ENCODE results near the gene HOXC10.

Gene HOXC10

GRCh38 chr12:53969588-53970259 lies 15.2 kb upstream of the HOXC10 start:
- Histone ChIP-seq H3K9me3 (ENCODE audit: insufficient read depth, low read length) (no peaks in the 10 kb centered on the region), H3K4me3 (ENCODE audit: low read length) (no peak overlapping the region), H2AFZ (ENCODE audit: low read depth, low read length) (no peak overlapping the region), H4K20me1 (ENCODE audit: insufficient read depth, low read length) (no peaks in the 10 kb centered on the region), H3K9ac (ENCODE audit: low read length) (no peak overlapping the region), H3K36me3 (replicated peaks; ENCODE audit: low read depth, low read length) (no peaks in the 10 kb centered on the region), H3K79me2 (ENCODE audit: low read length) (no peaks in the 10 kb centered on the region), H3K4me2 (ENCODE audit: low read length) (no peak overlapping the region), H3K27me3 (ENCODE audit: low read depth, low read length) (peaks cover 25% of the 10 kb centered on the region), H3K27ac (ENCODE audit: low read length) (no peak overlapping the region), H3K4me1 (ENCODE audit: low read length) (no peaks in the 10 kb centered on the region; the same call in 1 of the 2 replicates)
- TF ChIP-seq CTCF (IDR thresholded peaks at IDR 0.05; ENCODE audit: low read depth, low read length) (no peak), EZH2phosphoT487 (IDR thresholded peaks at IDR 0.05; ENCODE audit: low read depth) (no peak)

GRCh38 chr12:53970451-53970850 lies 14.5 kb upstream of the HOXC10 start:
- no peak for TF ChIP-seq CTCF (IDR thresholded peaks at IDR 0.05; ENCODE audit: low read depth, low read length)
- no peak for TF ChIP-seq EZH2phosphoT487 (IDR thresholded peaks at IDR 0.05; ENCODE audit: low read depth)
- Histone ChIP-seq H3K4me2 (ENCODE audit: low read length) (no peak overlapping the region), H2AFZ (ENCODE audit: low read depth, low read length) (no peak overlapping the region), H3K9ac (ENCODE audit: low read length) (no peak overlapping the region), H3K4me3 (ENCODE audit: low read length) (no peak overlapping the region), H3K27me3 (ENCODE audit: low read depth, low read length) (peaks cover 17% of the 10 kb centered on the region), H3K9me3 (ENCODE audit: insufficient read depth, low read length) (no peaks in the 10 kb centered on the region), H3K79me2 (ENCODE audit: low read length) (no peaks in the 10 kb centered on the region), H3K36me3 (replicated peaks; ENCODE audit: low read depth, low read length) (no peaks in the 10 kb centered on the region), H3K4me1 (ENCODE audit: low read length) (no peaks in the 10 kb centered on the region), H3K27ac (ENCODE audit: low read length) (no peak overlapping the region), H4K20me1 (ENCODE audit: insufficient read depth, low read length) (no peaks in the 10 kb centered on the region)

- no peaks in the 10 kb centered on the region for H3K9me3 ChIP-seq (ENCODE audit: insufficient read depth, low read length)
- no peak overlapping the region for H3K9ac ChIP-seq (ENCODE audit: low read length)
- H4K20me1 ChIP-seq (ENCODE audit: insufficient read depth, low read length) = no peaks in the 10 kb centered on the region
- no peaks in the 10 kb centered on the region for H3K4me1 ChIP-seq (ENCODE audit: low read length)
- H3K36me3 ChIP-seq (replicated peaks; ENCODE audit: low read depth, low read length) = no peaks in the 10 kb centered on the region
- H3K79me2 ChIP-seq (ENCODE audit: low read length) = no peaks in the 10 kb centered on the region
- H3K27ac ChIP-seq (ENCODE audit: low read length) = no peak overlapping the region
- H3K27me3 ChIP-seq (ENCODE audit: low read depth, low read length) = peaks cover 16% of the 10 kb centered on the region; the same call in 1 of the 2 replicates
- no peak for TF ChIP-seq CTCF (IDR thresholded peaks at IDR 0.05; ENCODE audit: low read depth, low read length)
- TF ChIP-seq EZH2phosphoT487 (IDR thresholded peaks at IDR 0.05; ENCODE audit: low read depth) = no peak
- H3K4me3 ChIP-seq (ENCODE audit: low read length) = no peak overlapping the region
- H2AFZ ChIP-seq (ENCODE audit: low read depth, low read length) = no peak overlapping the region
- H3K4me2 ChIP-seq (ENCODE audit: low read length) = no peak overlapping the region
These were observed 13.8 kb upstream of the HOXC10 start for GRCh38 chr12:53971129-53971528.

GRCh38 chr12:53971686-53972085 lies 13.3 kb upstream of the HOXC10 start:
- H2AFZ ChIP-seq (ENCODE audit: low read depth, low read length) = no peak overlapping the region
- H3K27ac ChIP-seq (ENCODE audit: low read length) = no peak overlapping the region
- H3K9ac ChIP-seq (ENCODE audit: low read length) = no peak overlapping the region
- no peaks in the 10 kb centered on the region for H3K36me3 ChIP-seq (replicated peaks; ENCODE audit: low read depth, low read length)
- no peaks in the 10 kb centered on the region for H3K9me3 ChIP-seq (ENCODE audit: insufficient read depth, low read length)
- peaks cover 16% of the 10 kb centered on the region; the same call in 1 of the 2 replicates for H3K27me3 ChIP-seq (ENCODE audit: low read depth, low read length)
- TF ChIP-seq CTCF (IDR thresholded peaks at IDR 0.05; ENCODE audit: low read depth, low read length) (no peak), EZH2phosphoT487 (IDR thresholded peaks at IDR 0.05; ENCODE audit: low read depth) (no peak)
- H3K79me2 ChIP-seq (ENCODE audit: low read length) = no peaks in the 10 kb centered on the region
- no peak overlapping the region for H3K4me3 ChIP-seq (ENCODE audit: low read length)
- no peak overlapping the region for H3K4me2 ChIP-seq (ENCODE audit: low read length)
- no peaks in the 10 kb centered on the region for H3K4me1 ChIP-seq (ENCODE audit: low read length)
- no peaks in the 10 kb centered on the region for H4K20me1 ChIP-seq (ENCODE audit: insufficient read depth, low read length)
